Urothelium cell line (cell line): Measurements from ENCODE around the gene DUXA.
A peak's percentile ranks its signal among the peaks of the same experiment; 100 is the strongest.
"Not testable (repeated sequence)": the region's sequence is repeated elsewhere in the genome, so short reads cannot be mapped to it uniquely, and the experiment has no call there.

ENCODE experiments used
- DNase-seq: peaks from one replicate; pipeline ENCODE4 v3.0.0; 2011; ENCODE audit warnings: low spot score, mixed read lengths
- FAIRE-seq: peaks from 2 replicates; lab custom pipeline; 2011; peaks lifted over from hg19 to GRCh38; lab: Jason Lieb, UNC

DUXA gene

DNA sequence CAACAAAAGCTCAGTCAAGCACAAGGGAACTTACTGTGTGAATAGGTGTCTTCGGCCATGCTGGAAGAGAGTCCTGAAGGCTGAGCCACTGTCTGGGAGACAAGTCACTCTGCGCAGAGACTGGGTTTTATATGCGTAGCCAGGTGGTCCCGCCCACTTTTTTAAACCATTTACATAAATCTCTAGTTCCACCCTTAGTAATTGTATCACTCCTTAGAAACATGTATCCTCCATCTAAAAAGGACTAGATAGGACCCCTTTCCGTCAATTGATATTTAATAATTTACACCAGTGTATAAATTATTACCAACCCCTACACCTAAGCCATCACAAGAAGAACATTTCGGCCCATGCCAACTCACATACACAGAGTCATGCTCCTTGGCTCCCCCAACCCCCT is at the start of gene DUXA:
DUXA (minus strand) TSS at position 101 of the 400 bp plus-strand sequence; CDS start at position 59, 42 bp downstream.
- FAIRE-seq: no peak

DNA sequence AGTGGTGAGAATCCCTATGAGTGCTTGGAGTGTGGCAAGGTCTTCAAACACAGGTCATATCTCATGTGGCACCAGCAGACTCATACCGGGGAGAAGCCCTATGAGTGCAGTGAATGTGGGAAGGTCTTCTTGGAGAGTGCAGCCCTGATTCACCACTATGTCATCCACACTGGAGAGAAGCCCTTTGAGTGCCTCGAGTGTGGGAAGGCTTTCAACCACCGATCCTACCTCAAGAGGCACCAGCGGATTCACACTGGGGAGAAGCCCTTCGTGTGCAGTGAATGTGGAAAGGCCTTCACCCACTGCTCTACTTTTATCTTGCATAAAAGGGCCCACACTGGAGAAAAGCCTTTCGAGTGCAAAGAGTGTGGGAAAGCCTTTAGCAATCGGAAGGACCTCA is 44.8 kb upstream of the DUXA start:
- FAIRE-seq (no peak), DNase-seq (no peak)

More for the DNA sequence above, at the start of gene DUXA:
- DNase-seq: no peak

DNA sequence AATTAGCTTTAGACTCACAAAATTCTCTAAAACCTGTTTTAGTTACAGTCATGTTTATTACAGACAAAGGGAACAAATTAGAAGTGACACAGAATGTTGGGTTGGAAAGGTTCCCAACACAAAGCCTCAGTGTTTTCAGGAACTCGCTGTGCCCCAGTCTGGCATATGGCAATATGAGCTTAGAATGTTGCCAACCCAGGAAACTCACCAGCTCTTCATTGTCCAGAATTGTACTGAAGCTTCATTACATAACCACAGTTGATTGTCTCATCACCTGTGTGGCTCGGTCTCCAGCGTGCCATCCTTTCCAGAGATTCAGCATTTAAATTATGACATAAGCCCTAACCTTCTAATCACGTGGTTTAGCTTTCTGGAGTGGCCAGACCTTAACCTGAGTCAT is 43.1 kb upstream of the DUXA start:
- FAIRE-seq (no peak), DNase-seq (no peak)

DNA sequence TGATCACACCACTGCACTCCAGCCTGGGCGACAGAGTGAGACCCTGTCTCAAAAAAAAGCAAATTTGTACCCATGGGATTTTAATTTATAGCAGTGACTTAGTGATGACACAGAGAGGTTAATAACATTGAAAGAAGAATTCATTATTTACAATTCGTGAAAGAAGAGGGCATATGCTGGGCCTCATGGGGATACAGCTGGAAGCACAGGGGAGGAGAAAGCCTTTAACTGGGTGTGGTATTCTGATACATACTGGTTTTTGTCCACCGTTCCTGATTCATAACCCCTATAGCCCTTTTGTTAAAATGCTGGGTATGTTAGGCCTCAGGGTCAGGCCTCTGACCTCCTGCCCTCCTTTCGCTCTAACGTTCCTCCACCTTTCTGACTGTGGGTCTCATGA is 34.9 kb upstream of the DUXA start:
- DNase-seq: no peak
- no peak for FAIRE-seq

DNA sequence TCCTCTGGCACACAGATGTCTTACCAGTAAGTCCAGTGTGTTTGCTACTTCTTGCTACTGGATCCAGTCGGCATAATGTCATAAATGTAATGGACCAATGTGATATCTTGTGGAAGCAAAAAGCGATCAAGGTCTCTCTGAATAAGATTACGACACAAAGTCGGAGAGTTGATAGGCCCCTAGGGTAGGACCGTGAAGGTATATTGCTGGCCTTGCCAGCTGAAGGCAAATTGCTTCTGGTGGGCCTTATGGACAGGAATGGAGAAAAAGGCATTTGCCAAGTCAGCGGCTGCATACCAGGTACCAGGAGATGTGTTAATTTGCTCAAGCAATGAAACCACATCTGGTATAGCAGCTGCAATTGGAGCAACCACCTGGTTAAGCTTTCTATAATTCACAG is 30.6 kb upstream of the DUXA start:
- not testable (repeated sequence) for DNase-seq, FAIRE-seq

DNA sequence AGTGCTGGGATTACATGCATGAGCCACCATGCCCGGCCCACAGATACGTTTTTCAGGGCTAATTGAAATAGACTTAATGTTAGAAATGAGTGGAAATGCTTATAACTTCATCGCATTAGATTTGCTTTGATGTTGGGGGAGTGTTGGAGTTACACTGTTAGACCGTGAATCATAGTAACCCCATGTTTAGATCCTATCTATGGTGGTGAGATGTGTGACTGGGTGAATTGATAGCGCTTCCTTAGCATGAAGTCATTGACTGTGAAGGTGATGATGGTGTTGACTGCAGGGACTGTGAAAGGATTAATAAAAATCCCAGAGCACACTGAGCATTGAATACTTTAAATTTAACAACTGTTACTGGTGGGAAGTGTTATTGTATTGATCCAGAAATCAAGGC is 25.7 kb upstream of the DUXA start:
- no peak for DNase-seq
- FAIRE-seq: no peak

DNA sequence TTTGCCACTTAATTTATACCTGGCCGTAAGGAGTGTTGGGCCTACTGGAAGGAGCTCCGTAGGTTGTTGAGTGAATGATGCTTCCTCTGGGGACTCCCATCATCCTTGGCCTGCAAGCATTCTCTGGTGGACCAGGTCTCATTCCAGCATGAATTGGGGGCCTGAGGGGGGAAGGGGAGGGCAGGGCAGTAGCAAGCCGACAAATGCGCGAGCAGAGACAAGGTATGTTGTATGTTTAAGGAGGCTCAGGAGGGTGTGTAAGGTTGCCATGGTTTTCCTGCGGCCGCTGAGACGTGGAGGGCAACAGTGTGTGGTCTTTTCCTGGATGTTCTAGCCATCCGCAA is 24.8 kb upstream of the DUXA start:
- no peak for DNase-seq
- no peak for FAIRE-seq

DNA sequence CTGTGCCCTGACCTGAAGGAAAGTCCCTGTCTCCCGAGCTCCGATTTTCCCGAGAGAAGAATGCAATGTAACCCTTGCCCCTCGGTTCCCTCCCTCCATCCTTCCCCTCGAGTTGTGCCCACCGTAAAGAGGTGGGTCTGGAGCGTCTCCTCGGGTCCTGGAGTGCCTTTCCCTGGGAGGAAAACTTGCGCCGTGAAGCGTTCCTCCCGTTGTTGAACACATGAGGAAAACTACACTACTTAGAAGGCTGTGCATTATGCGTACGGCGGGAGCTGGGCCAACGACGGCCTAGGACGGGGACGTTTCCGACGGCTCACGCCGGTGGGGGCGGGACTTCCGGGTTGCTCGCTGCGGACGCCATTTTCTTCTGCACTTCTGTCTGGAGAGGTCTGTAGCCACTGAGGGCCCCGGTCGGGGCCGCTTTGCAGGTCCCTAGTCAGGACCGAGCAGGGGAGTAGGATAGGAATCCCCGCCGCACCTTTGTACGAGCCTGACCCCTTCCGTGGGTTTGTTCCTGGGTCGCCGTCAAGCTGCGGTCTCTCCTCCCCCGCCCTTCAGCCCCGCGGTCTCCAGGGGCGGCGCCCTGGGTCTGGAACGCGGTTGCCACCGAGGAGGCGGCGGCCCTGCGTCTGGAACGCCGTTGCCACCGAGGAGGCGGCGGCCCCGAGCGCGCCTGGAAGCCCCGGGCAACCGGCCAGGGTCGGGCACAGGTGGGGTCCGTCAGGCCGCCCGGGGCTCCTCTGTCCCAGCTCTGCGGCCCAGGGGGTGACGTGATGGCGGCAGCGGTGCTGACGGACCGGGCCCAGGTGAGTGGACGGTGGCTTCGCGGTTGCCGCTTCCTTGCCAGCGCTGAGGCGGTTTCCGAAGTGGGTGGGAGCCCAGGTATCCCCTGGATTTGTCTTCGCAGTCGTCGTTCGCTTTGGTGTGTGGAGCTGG is 24.1 kb upstream of the DUXA start, which contains the start of gene ZNF264:
ZNF264 (plus strand) TSS at position 360 of the 936 bp plus-strand sequence; CDS start at position 774, 414 bp downstream.
- no peak for FAIRE-seq
- peak; percentile 89 for DNase-seq

DNA sequence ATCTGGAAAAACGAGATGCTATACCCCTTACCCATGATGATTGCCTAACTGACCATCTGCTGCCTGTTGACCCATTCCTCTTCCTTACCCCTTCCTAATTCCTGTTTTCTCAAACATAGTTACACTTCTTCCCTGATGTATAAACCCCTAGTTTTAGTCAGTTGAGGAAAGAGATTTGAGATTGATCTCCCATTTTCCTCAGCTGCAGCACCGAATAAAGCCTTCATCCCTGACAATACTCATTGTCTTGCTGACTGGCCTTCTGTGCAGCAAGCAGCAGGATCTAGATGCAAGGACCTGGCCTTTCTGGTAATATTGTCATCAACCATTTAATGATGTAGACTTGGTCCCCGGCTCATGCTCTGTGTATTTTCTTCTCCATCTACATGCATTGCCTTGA is 23.0 kb upstream of the DUXA start:
- FAIRE-seq (no peak), DNase-seq (no peak)

DNA sequence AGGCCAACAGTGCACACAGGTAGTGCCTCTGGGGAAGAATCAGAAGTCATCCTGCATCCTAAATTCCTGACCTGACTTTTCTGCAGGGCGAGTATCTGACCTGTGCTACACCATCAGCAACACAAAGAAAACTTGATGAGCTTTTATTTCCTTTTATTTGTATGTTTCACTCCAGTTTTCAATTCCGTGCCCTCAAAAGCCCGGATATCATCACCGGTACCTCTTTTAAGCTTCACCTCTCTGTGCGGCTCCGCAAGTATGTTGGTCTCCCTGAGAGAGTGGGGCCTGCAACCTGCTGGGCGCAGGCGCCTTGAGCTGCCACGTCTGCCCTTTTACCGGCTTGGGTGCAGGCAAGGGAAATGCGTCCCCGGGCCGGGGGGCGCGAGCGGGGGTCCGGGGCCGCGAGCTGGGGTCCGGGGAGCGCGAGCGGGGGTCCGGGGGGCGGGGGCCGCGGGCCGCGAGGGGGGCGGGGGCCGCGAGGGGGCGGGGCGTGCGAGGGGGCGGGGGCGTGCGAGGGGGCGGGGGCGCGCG is 4.3 kb upstream of the DUXA start:
- DNase-seq (peak; percentile 20), FAIRE-seq (no peak)

DNA sequence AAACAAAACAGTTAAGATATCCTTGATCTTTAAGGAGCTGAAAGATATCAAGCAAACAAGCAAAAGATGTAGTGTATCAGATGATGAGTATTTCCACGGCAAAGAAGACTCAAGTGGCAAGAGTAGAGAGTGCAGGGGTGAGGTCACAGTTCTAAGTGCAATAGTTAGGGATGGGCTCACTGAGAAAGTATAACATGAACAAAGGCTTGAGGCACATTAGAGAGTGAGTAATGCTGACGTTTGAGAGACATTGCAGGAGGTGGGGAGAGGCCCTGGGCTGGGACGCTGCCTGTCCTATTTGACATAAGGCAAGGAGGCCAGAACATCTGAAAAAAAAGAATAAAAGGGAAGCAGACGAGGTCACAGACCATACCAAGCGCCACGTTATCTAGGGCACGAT is 1.4 kb downstream of the DUXA start:
- DNase-seq (no peak), FAIRE-seq (no peak)

DNA sequence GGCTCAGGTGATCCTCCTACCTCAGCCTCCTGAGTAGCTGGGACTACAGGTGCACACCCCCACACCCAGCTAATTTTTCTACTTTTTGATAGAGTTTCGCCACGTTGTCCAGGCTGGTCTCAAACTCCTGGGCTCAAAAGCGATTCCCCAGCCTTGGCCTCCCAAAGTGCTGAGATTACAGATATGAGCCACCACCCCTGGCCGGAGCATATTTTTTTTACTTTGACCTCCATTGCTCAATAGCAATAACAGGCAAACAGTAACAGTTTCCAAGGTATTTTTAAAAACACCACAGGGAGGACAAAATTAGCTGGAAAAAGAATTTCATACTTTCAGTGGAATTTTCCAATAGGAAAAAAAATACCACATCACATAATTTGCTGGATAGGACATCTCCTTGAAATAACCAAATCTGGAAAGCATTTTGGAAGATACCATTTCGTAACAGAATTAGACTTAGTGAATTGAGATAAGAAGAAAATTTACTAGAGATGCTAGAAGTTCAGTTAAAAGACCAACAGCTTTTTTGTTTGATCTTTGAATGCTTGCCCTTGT is 5.2 kb downstream of the DUXA start:
- no peak for DNase-seq
- FAIRE-seq: no peak

DNA sequence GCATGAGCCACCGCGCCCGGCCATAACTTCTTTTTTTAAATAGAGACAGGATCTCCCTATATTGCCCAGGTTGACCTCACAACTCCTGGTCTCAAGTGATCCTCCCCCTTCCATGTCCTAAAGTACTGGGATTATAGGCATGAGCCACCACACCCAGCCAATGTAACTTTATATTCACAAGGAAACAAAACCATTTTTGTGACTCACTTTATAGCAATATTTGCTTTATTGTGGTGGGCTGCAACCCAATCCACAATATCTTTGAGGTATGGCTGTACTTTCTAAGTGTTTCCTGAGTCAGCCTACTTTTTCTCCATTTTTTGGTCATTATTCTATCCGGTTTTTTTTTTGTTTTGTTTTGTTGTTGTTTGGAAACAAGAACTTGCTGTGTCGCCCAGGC is 14.4 kb downstream of the DUXA start:
- FAIRE-seq (no peak), DNase-seq (no peak)

DNA sequence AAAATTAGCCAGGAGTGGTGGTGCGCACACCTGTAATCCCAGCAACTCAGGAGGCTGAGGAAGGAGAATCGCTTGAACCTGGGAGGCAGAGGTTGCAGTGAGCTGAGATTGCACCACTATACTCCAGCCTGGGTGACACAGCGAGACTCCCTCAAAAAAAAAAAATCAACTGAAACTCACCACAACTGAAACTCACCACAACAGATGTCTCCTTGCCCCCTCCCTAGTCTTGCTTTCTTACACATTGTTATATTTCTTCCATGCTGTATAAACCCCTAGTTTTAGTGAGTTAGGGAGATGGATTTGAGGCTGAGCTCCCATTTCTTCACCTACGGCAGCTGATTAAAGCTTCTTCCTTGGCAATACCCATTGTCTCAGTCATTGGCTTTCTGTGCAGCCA is 25.6 kb downstream of the DUXA start:
- no peak for FAIRE-seq
- DNase-seq: no peak

DNA sequence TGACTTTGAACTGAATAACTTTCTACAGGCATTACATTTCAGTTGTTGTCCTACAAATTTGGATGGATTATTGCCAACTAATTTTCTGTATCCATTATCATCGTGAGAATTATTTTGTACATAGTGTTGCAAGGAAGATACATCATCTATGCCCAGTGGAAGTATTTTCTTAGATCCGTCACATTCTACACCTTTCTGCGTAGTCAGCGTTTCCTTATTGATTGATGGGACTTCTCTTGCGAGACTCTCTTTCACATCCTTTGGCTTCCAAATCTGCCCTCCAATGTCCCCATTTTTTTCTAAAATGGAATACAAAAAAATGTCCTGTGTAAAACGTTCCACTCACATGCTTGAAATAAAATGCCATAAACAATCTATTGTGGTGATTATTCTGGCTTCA is 31.5 kb downstream of the DUXA start:
- DNase-seq (no peak), FAIRE-seq (no peak)

DNA sequence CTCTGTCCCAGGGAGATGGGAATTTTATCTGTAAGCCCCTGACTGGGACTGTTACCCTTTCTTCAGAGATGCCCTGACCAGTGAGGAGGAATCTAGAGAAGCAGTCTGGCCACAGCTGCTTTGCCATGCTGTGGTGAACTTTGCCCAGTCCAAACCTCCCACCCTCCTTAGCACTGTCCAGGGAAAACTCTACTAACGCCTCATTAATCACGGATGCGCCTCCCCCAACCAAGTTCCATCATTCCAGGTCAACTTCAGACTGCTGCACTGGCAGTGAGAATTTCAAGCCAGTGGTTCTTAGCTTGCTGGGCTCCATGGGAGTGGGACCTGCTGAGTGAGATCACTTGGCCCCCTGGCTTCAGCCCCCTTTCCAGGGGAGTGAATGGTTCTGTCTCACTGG is 39.9 kb downstream of the DUXA start:
- not testable (repeated sequence) for FAIRE-seq

DNA sequence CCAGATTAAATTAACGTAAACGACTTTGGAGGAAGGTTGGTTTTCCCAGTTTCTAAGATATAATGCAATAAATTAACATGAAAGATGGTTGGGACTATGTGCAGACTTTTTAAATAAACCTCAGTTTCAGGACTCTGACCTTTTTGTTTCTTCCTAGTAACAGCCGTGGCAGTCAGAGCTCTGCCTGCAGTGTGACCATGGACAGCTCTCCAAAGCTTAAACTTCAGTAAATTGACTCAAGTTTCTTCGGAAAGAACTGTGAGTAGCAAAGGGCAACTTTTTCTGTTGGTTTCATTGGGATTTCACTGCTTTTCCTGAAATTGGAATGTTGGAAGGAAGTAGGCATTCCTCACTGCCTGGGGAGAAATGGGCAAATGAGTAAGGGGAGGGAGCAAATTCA is 43.4 kb downstream of the DUXA start:
- no peak for DNase-seq
- FAIRE-seq: no peak

More for the DNA sequence above, 39.9 kb downstream of the DUXA start:
- not testable (repeated sequence) for DNase-seq

DNA sequence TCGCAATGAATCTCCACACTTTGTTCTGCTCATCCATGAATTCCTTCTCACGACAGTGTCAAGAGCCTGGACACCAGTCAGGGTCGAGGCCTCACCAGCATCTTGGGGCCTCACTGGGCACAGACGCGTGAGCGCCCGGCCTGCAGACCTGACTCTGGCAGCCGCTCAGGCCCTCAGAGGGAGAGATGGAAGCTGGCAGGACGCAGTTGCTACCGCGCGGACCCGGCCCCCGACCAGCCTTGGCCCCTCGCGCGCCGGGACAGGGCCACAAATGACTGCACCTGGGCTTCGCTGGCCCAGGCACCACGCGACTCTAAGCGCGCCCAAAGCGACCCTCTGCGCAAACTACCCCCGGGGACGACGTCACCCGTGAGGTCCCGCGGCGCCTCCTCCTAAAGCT is 48.4 kb downstream of the DUXA start:
- FAIRE-seq: no peak
- no peak for DNase-seq

DNA sequence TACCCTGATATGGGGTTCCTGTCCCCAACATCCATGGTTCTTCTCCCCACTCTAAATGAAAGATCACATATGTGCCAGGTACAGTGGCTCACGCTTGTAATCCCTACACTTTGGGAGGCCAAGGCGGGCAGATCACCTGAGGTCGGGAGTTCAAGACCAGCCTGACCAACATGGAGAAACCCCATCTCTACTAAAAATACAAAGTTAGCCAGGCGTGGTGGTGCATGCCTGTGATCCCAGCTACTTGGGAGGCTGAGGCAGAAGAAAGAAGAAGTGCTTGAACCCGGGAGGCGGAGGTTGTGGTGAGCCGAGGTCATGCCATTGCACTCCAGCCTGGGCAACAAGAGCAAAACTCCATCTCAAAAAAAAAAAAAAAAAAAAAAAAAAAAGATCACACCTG is 53.8 kb downstream of the DUXA start:
- not testable (repeated sequence) for FAIRE-seq, DNase-seq

DNA sequence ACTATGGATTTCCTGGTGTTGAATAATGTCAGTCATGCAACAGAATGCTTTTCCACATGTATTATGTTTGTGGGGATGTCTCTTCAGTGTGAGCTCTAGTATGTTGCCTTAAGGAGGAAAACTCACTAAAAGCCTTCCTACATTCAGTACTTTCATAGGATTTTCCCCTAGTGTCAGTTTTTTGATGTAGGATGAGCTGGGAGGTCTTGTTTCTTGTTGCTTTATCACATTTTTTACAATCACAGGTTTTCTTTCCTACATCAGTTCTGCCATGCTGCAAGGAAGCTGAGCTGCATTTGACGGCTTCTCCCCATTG is 56.0 kb downstream of the DUXA start:
- FAIRE-seq (no peak), DNase-seq (no peak)

DNA sequence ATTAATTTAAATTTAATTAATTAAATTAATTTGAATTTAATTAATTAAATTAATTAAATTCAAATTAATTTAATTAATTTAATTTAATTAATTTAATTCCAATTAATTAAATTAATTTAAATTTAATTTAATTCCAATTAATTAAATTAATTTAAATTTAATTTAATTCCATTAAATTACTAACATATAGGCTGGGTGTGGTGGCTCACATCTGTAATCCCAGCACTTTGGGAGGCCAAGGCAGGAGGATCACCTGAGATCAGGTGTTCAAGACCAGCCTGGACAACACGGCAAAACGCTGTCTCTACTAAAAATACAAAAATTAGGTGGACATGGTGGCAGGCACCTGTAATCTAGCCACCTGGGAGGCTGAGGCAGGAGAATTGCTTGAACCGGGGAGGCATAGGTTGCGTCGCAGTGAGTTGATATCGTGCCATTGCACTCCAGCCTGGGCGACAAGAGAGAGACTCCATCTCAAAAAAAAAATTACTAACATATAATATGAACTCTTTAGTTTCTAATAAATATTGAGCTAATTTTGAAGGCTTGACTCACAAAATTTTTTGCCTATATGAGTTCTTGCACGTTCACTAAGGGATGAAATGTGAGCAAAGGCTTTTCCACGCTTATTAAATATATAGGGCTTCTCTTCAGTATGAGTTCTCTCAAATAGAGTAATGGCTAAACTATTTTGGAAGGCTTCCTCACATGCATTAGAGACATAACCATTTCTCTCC is 56.5 kb downstream of the DUXA start:
- DNase-seq (no peak), FAIRE-seq (no peak)
